Measurements from ENCODE around the gene TMEM107.
A peak's percentile ranks its signal among the peaks of the same experiment; 100 is the strongest.
"Not testable (repeated sequence)": the region's sequence is repeated elsewhere in the genome, so short reads cannot be mapped to it uniquely, and the experiment has no call there.

TMEM107 gene

GRCh38 chr17:8222380-8222629 lies 46.1 kb upstream of the TMEM107 start:
- Histone ChIP-seq H3K27me3 (ENCODE audit: control insufficient read depth, insufficient read depth, low read length) (no peaks in the 10 kb centered on the region), H3K79me2 (no peaks in the 10 kb centered on the region), H3K4me1 (peaks cover 9% of the 10 kb centered on the region), H3K4me2 (ENCODE audit: low read length) (peak overlapping the region; percentile 94), H3K27ac (peak overlapping the region; percentile 98), H2AFZ (peak overlapping the region; percentile 81), H3K9ac (no peak overlapping the region), H3K4me3 (ENCODE audit: low read depth, low read length) (peak overlapping the region; percentile 86), H3K9me3 (ENCODE audit: control insufficient read depth, low read length) (no peaks in the 10 kb centered on the region), H3K36me3 (ENCODE audit: control insufficient read depth, insufficient read depth, low read length) (no peaks in the 10 kb centered on the region)
- no peak for TF ChIP-seq CTCF (IDR thresholded peaks at IDR 0.05)

GRCh38 chr17:8221663-8222379 lies 45.6 kb upstream of the TMEM107 start:
- peak overlapping the region; percentile 98 for H3K27ac ChIP-seq
- H3K4me1 ChIP-seq = peaks cover 9% of the 10 kb centered on the region
- peak overlapping the region; percentile 87 for H2AFZ ChIP-seq
- no peaks in the 10 kb centered on the region for H3K9me3 ChIP-seq (ENCODE audit: control insufficient read depth, low read length)
- no peak for TF ChIP-seq CTCF (IDR thresholded peaks at IDR 0.05)
- H3K36me3 ChIP-seq (ENCODE audit: control insufficient read depth, insufficient read depth, low read length) = no peaks in the 10 kb centered on the region
- H3K79me2 ChIP-seq = no peaks in the 10 kb centered on the region
- H3K4me2 ChIP-seq (ENCODE audit: low read length) = peak overlapping the region; percentile 94
- H3K4me3 ChIP-seq (ENCODE audit: low read depth, low read length) = peak overlapping the region; percentile 86
- no peaks in the 10 kb centered on the region for H3K27me3 ChIP-seq (ENCODE audit: control insufficient read depth, insufficient read depth, low read length)
- no peak overlapping the region for H3K9ac ChIP-seq

GRCh38 chr17:8220783-8221662 lies 44.8 kb upstream of the TMEM107 start:
- Histone ChIP-seq H3K4me1 (peaks cover 9% of the 10 kb centered on the region), H3K36me3 (ENCODE audit: control insufficient read depth, insufficient read depth, low read length) (no peaks in the 10 kb centered on the region), H3K9ac (no peak overlapping the region), H3K9me3 (ENCODE audit: control insufficient read depth, low read length) (no peaks in the 10 kb centered on the region), H3K4me2 (ENCODE audit: low read length) (peak overlapping the region; percentile 94), H3K79me2 (no peaks in the 10 kb centered on the region), H3K27ac (peak overlapping the region; percentile 98), H3K27me3 (ENCODE audit: control insufficient read depth, insufficient read depth, low read length) (no peaks in the 10 kb centered on the region), H3K4me3 (ENCODE audit: low read depth, low read length) (peak overlapping the region; percentile 86), H2AFZ (peak overlapping the region; percentile 87)
- TF ChIP-seq CTCF (IDR thresholded peaks at IDR 0.05) = no peak

GRCh38 chr17:8214000-8214399 lies 37.8 kb upstream of the TMEM107 start:
- H3K27ac ChIP-seq; H3K79me2 ChIP-seq; H3K4me2 ChIP-seq (ENCODE audit: low read length); H3K4me1 ChIP-seq; H3K36me3 ChIP-seq (ENCODE audit: control insufficient read depth, insufficient read depth, low read length); H3K9me3 ChIP-seq (ENCODE audit: control insufficient read depth, low read length); H3K9ac ChIP-seq; H3K27me3 ChIP-seq (ENCODE audit: control insufficient read depth, insufficient read depth, low read length); H2AFZ ChIP-seq; H3K4me3 ChIP-seq (ENCODE audit: low read depth, low read length): not testable (repeated sequence)

- peaks cover 6% of the 10 kb centered on the region for H3K4me1 ChIP-seq
- H3K27ac ChIP-seq = no peak overlapping the region
- H3K9ac ChIP-seq = no peak overlapping the region
- H3K27me3 ChIP-seq (ENCODE audit: control insufficient read depth, insufficient read depth, low read length) = no peaks in the 10 kb centered on the region
- no peak overlapping the region for H2AFZ ChIP-seq
- no peak overlapping the region for H3K4me3 ChIP-seq (ENCODE audit: low read depth, low read length)
- no peaks in the 10 kb centered on the region for H3K36me3 ChIP-seq (ENCODE audit: control insufficient read depth, insufficient read depth, low read length)
- H3K9me3 ChIP-seq (ENCODE audit: control insufficient read depth, low read length) = no peaks in the 10 kb centered on the region
- H3K4me2 ChIP-seq (ENCODE audit: low read length) = no peak overlapping the region
- no peak for TF ChIP-seq CTCF (IDR thresholded peaks at IDR 0.05)
- H3K79me2 ChIP-seq = no peaks in the 10 kb centered on the region
Measured at GRCh38 chr17:8212312-8213180, 36.4 kb upstream of the TMEM107 start.

Measured in parathyroid adenoma (tissue), 2 donors.